ENCODE measurements around the gene BRWD1.

The BRWD1 gene

DNA sequence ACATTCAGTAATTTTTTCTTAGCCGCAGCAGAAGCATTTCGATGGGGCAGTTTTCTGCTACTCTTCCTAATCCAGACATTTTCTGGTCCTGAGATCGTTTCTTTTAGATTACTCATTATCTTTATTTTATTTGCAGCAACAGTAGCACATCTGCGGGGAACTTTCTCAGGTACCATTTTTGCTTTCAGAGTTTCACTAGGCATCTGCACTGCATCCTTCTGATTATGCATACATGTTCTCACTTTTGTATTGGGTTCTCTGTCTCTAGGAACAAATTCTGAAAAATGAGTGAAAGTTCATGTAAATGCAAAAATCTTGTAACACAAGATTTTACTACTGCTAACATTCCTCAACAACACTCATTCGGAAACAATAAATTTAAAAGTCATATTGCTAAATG is 126.3 kb downstream of the BRWD1 start:
- no peak for DNase-seq
- Mint-ChIP-seq H3K9me3 (no peaks in the 10 kb centered on the region), H3K27me3 (no peaks in the 10 kb centered on the region), H3K4me1 (peaks cover 16% of the 10 kb centered on the region), H3K4me3 (no peak overlapping the region), H3K27ac (no peak overlapping the region), H3K36me3 (peaks cover 18% of the 10 kb centered on the region)
- CTCF ChIA-PET: interaction anchor here (1.0 kb wide), 1 partner anchor 193 kb away, joined by 3 read pairs; a partner anchor contains a TSS

DNA sequence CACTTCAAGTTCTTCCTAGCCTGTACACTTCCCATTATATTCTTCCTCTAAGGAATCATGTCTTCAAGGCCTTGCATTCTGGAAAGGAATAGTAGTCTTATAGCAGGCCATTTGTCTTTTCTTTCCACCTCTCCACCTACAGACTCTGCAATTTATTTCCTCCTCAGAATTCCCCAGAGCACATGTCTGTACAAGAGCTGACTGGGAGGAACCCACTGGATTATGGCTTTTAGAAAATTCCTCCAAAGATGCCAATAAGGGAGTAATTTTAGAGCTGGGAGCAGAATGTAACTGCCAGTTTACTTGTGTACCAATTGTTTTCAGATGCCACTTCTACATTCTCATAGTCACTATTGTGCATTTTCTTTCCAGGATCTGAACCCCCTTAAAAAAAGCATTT is 126.8 kb downstream of the BRWD1 start:
- Mint-ChIP-seq H3K4me1 (peaks cover 21% of the 10 kb centered on the region), H3K4me3 (no peak overlapping the region), H3K27me3 (no peaks in the 10 kb centered on the region), H3K36me3 (peaks cover 15% of the 10 kb centered on the region), H3K9me3 (no peaks in the 10 kb centered on the region), H3K27ac (no peak overlapping the region)
- no peak for DNase-seq
- CTCF ChIA-PET: no interaction called here

DNA sequence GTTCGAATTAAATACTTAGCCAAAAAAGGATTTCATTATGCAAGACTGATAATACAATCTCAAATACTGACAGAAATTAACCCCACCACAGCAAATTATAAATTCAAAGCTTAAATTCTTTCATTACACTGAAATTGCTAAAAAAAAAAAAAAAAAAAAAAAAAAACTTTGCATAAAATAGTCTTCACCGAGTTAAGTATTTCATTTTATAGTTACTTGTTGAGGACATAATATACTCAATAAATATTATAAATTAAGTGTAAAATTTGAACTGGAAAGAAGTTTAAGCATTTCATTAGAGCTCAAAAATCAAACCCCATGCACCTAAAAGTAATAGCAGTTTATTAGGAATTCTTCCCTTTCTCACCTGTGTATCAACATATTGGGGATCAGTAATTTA is 128.3 kb downstream of the BRWD1 start:
- Mint-ChIP-seq H3K27ac (no peak overlapping the region), H3K4me3 (no peak overlapping the region), H3K9me3 (no peaks in the 10 kb centered on the region), H3K36me3 (peaks cover 19% of the 10 kb centered on the region), H3K4me1 (peaks cover 36% of the 10 kb centered on the region), H3K27me3 (no peaks in the 10 kb centered on the region)
- CTCF ChIA-PET: no interaction called here
- DNase-seq: no peak

DNA sequence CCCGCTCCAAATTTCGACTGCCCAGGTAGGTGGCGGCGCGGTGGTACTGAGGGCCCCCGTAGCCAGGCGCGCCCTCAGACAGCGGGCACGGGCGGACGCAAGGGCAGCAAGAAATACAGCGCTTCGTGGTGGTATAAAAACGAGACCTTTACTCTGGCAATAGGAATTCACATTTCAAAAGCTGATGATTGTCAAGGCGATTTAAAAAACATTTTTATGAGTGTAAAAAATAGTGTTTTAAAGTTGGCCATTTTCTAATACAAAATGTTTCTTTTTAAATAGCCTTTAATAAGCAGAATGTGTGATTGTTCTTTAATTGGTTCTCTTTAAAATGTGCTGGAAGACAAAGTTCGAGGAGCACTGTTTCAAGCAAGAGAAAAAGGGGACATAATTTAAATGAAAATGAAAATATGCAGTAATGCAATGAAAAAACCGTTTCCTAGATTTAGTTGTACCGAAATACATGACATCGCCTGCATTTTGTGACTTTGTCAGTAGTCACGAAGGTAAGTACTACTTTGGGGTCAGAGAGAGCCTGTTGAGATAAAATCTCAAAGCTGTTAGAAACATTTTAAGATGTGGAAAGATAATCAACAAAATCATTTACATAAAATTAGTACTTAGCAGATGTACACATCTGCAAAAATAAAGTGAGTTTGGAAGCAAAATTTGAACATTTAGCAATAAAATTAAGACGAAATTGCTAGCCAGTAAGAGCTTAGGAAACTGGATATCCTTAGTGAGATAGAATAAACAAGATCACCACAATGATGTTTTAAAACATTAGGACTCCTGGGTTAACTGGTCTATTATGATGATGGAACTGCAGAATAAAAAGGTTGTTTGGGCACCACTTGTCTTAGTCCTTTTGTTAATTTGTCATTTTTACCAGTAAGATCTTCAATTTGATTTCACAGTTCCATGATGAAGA is 129.1 kb downstream of the BRWD1 start:
- peak overlapping the region; percentile 97 for H3K27ac Mint-ChIP-seq
- H3K4me3 Mint-ChIP-seq: peak overlapping the region; percentile 98
- no peak for DNase-seq
- peaks cover 23% of the 10 kb centered on the region for H3K36me3 Mint-ChIP-seq
- H3K4me1 Mint-ChIP-seq: peaks cover 39% of the 10 kb centered on the region
- no peaks in the 10 kb centered on the region for H3K27me3 Mint-ChIP-seq
- CTCF ChIA-PET: interaction anchor here (1.1 kb wide), 1 partner anchor 203 kb away, joined by 4 read pairs; no protein-coding TSS in a partner anchor
- H3K9me3 Mint-ChIP-seq: no peaks in the 10 kb centered on the region

DNA sequence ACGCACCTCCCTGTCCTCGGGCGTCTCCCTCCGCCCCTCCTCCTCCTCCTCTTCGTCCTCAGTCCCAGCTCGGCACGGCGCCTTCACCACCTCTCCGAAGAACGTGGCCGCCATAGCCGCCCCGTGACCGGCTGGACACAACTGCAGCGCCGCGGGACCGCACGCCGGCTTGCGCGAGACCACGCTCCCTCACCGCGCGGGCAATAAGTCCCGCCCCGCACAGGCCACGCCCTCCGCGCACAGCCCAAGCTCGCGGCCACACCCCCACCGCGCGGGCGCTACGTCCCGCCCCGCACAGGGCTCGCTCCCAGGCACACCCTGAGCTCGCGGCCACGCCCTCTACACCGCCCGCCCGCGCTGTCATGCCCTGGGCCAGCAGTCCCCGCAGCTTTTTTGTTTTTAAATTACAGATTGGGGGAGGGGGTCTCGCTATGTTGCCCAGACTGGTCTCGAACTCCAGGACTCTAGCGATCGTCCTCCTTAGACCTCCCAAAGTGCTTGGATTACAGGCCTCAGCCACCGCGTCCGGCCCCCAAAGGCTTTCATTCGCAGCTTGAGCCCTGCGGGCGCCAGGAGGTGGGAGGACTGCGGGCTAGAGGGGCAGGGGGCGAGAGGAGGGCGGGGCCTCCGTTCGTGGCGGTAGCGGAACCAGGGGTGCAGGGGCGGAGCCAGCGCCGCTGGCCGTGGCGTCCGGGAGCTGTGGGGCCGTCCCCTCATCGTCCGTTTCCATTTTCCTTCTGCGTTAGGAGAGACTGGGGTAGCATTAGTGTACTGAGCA is 130.0 kb downstream of the BRWD1 start, which contains the start of gene PSMG1:
TSS of gene PSMG1 (minus strand) at position 180 of the 778 bp plus-strand sequence. CDS start at position 114, 66 bp downstream.
- Mint-ChIP-seq H3K27me3 (no peaks in the 10 kb centered on the region), H3K4me1 (peaks cover 39% of the 10 kb centered on the region), H3K36me3 (peaks cover 28% of the 10 kb centered on the region), H3K4me3 (peak within 1 kb of the TSS; percentile 98), H3K27ac (peak within 1 kb of the TSS; percentile 97), H3K9me3 (no peaks in the 10 kb centered on the region)
- DNase-seq: peak; percentile 95
- CTCF ChIA-PET: interaction anchor here (0.9 to 1.1 kb wide), 2 partner anchors 10 to 204 kb away, joined by 3 to 4 read pairs; no protein-coding TSS in a partner anchor

DNA sequence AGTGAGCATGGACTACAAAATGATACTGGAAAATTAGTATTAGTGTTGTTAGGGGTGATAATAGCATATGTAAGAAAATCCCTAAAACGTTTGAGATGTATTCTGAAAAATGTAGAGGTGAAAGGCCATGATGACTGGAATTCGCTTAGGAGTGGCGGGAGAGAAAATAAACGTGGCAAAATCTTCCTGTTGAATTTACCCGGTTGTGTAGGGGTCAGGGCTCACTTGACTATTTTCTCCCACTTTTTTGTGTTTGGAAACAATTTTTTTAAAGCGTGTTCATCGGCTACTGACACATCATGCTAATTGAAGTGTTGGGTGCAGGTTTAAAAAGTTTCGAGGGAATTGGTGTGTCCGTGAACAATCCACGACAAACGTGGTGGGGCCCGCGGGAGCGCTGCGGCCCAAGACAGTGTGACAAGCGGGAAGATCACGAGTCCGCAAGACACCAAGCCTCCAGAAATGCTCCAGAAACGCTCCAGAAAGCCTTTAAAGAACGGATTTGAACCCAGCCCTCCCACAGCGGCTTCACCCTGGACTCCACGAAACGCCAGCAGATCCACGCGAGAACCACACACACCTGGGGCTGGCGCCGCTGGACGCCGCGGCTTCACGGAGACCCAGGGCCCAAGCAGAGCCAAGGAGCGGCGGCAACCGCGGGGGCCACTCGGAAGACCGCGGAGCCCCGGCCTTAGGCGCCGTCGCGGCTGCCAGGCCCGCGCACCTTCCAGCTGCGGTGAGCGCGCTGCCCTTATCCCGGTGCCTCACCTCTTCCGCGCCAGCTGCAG is 130.8 kb downstream of the BRWD1 start:
- no peaks in the 10 kb centered on the region for H3K9me3 Mint-ChIP-seq
- H3K27ac Mint-ChIP-seq: peak overlapping the region; percentile 97
- H3K4me3 Mint-ChIP-seq: peak overlapping the region; percentile 98
- CTCF ChIA-PET: interaction anchor here (0.9 kb wide), 1 partner anchor 9 kb away, joined by 3 read pairs; no protein-coding TSS in a partner anchor
- DNase-seq: no peak
- H3K36me3 Mint-ChIP-seq: peaks cover 32% of the 10 kb centered on the region
- H3K4me1 Mint-ChIP-seq: peaks cover 39% of the 10 kb centered on the region
- no peaks in the 10 kb centered on the region for H3K27me3 Mint-ChIP-seq

DNA sequence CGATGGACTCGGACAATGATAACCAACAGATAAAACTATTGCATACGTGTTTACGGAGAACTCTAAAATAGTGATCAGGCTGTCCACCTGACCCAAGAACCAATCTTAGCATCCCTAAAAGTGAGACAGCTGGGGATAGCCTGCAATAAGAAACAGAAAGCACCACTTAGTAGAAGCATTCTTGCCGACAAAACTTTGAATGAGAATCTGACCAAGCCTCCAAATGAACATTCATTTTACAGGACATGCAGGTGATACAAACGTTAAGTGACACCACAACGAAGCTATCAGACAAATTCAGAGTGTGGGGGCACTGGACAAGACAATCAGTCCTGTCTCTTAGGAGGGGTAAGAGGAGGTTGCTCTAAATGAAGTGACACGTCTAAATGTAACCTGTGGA is 131.4 kb downstream of the BRWD1 start:
- H3K27me3 Mint-ChIP-seq: no peaks in the 10 kb centered on the region
- H3K27ac Mint-ChIP-seq: peak overlapping the region; percentile 97
- no peak for DNase-seq
- CTCF ChIA-PET: no interaction called here
- H3K9me3 Mint-ChIP-seq: no peaks in the 10 kb centered on the region
- H3K4me1 Mint-ChIP-seq: peaks cover 39% of the 10 kb centered on the region
- peak overlapping the region; percentile 98 for H3K4me3 Mint-ChIP-seq
- H3K36me3 Mint-ChIP-seq: peaks cover 31% of the 10 kb centered on the region

DNA sequence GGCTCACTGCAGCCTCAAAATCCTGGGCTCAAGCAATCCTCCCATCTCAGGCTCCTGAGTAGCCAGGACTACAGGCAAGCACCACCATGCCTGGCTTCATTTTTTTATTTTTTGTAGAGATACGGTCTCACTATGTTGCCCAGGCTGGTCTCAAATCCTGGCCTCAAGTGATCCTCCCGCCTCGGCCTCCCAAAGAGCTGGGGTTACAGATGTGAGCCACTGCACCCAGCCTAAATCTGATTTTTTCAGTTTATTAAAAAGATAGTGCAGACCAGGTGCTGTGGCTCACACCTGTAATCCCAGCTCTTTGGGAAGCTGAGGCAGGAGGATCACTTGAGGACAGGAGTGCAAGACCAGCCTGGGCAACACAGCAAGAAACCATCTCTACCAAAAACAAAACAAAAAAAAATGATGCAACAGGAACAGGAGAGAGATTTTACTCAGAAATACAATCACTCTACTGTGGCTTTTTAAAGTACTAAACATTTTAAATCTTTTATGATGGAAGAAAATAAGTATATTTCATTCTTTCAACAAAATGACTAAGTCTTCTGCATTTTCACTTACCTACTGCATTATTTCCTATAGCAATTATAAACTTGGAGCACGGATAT is 132.1 kb downstream of the BRWD1 start:
- no peak for DNase-seq
- Mint-ChIP-seq H3K27ac (no peak overlapping the region), H3K9me3 (no peaks in the 10 kb centered on the region), H3K4me3 (peak overlapping the region; percentile 98), H3K36me3 (peaks cover 35% of the 10 kb centered on the region), H3K27me3 (no peaks in the 10 kb centered on the region), H3K4me1 (peaks cover 39% of the 10 kb centered on the region)
- CTCF ChIA-PET: interaction anchor here (1.9 kb wide), 1 partner anchor 206 kb away, joined by 6 read pairs; no protein-coding TSS in a partner anchor

DNA sequence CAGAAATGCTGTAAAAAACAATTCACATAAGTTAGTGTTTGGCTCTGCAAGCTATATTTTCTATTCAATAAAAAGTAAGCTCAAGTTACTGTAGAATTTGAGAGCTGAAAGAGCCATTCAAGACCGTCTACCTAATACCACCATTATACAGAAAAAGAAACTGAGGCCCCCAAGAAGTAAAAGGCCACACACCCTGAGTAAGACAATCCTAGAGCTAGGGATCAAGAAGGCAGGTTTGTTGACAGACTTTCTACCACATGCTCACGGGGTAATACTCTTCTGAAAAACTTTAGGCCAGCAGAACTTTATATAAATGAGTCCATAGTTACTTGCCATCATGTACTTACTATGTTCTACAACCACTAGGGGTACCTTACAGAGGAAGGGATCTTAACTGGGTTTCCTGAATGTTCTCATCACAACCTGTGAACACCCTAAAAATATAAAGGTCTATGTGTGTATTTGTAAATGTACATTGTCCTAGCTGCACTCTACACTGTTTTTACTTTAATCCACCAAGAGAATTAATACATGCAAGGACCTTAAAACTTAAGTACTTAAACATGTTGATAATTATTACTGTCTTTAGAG is 132.9 kb downstream of the BRWD1 start:
- DNase-seq: no peak
- H3K27ac Mint-ChIP-seq: peak overlapping the region; percentile 54
- no peaks in the 10 kb centered on the region for H3K9me3 Mint-ChIP-seq
- no peaks in the 10 kb centered on the region for H3K27me3 Mint-ChIP-seq
- H3K4me3 Mint-ChIP-seq: peak overlapping the region; percentile 20
- H3K4me1 Mint-ChIP-seq: peaks cover 39% of the 10 kb centered on the region
- H3K36me3 Mint-ChIP-seq: peaks cover 40% of the 10 kb centered on the region
- CTCF ChIA-PET: interaction anchor here (1.1 to 1.9 kb wide), 2 partner anchors 43 to 207 kb away, joined by 3 to 6 read pairs; no protein-coding TSS in a partner anchor

DNA sequence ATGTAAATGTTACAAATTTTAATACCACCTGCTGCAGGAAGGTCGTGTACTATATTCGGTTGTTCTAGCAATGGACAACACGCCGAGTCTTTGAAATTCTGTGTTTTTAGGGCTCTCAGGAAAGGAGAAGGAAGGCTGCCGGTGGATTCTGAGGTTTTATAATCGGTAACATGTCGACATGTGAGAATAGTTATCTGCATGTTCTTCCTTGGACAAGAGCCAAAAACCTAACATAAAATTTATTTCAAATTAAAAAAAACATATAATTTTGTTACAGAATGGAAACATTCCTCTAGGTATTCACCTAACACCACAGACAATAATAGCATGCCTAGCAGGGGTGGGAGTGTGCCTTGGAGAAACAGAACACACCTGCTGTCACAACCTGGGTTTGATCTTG is 135.0 kb downstream of the BRWD1 start:
- CTCF ChIA-PET: no interaction called here
- Mint-ChIP-seq H3K27me3 (no peaks in the 10 kb centered on the region), H3K27ac (no peak overlapping the region), H3K4me3 (no peak overlapping the region), H3K36me3 (peaks cover 46% of the 10 kb centered on the region), H3K9me3 (no peaks in the 10 kb centered on the region), H3K4me1 (peaks cover 28% of the 10 kb centered on the region)
- no peak for DNase-seq

DNA sequence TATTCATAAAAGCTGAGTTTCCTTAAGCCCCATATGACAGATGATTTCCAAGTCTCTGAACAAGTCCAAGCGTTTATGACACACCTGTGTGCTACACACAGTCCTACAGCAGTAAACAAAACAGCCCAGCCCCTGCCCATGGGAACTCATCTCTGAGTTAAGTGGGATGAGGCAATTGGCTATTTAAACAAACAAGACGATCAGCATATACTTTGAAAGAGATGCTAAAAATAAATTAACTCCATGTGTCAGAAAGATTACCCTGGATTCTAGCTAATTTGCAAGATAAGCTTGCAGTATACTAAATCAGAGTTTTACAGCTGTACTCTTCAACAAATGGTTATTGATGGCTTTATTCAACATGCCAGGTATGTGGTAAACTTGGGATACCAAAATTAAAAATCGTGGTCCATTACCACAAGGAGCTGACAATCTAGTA is 137.1 kb downstream of the BRWD1 start:
- H3K4me1 Mint-ChIP-seq: peaks cover 15% of the 10 kb centered on the region
- H3K4me3 Mint-ChIP-seq: no peak overlapping the region
- no peaks in the 10 kb centered on the region for H3K9me3 Mint-ChIP-seq

DNA sequence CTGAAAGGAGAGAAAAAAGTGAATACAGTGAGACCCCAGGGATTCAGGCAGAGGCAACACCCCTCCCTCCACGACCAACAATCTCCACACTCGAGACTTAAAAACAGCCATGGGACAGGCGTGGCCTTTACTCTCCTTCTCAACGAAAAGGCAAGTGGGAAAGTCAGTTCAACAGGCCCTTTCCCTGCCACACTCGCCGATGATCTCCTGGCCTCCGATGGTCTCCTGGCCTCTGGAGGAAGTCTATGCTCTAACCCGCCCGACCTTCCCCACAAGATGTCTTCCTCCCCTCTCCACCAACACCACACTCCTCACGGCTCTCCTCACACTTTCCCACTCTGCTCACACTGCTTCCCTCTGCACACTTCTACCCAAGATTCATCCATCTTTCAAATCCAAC is 137.8 kb downstream of the BRWD1 start:
- DNase-seq: no peak
- no peaks in the 10 kb centered on the region for H3K27me3 Mint-ChIP-seq
- H3K9me3 Mint-ChIP-seq: no peaks in the 10 kb centered on the region
- no peak overlapping the region for H3K4me3 Mint-ChIP-seq
- H3K36me3 Mint-ChIP-seq: peaks cover 53% of the 10 kb centered on the region
- CTCF ChIA-PET: interaction anchor here (1.1 kb wide), 1 partner anchor 266 kb away, joined by 3 read pairs; no protein-coding TSS in a partner anchor
- peaks cover 8% of the 10 kb centered on the region for H3K4me1 Mint-ChIP-seq
- H3K27ac Mint-ChIP-seq: no peak overlapping the region

More for the DNA sequence above, 137.1 kb downstream of the BRWD1 start:
- no peak for DNase-seq
- H3K27me3 Mint-ChIP-seq: no peaks in the 10 kb centered on the region
- H3K36me3 Mint-ChIP-seq: peaks cover 51% of the 10 kb centered on the region
- no peak overlapping the region for H3K27ac Mint-ChIP-seq
- CTCF ChIA-PET: interaction anchor here (1.0 to 1.1 kb wide), 2 partner anchors 203 to 265 kb away, joined by 3 read pairs; a partner anchor contains a TSS

DNA sequence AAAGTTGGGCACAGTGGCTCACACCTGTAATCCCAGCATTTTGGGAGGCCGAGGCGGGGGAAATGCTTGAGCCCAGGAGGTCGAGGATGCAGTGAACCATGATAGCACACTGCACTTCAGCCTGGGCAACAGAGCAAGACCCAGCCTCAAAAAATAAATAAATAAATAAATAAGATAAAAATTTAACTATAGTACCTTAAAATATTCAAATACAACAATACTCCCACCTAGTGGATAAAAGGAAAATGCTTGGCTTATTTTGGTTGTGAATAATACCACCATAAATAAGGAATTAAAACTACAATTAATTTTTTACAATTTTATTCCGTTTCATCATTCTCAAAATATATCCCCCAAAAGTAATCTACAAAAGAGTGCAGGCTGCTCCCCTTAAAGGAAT is 138.3 kb downstream of the BRWD1 start:
- no peak for DNase-seq
- Mint-ChIP-seq H3K4me3 (no peak overlapping the region), H3K9me3 (no peaks in the 10 kb centered on the region), H3K4me1 (peaks cover 3% of the 10 kb centered on the region), H3K27ac (no peak overlapping the region), H3K36me3 (peaks cover 53% of the 10 kb centered on the region), H3K27me3 (no peaks in the 10 kb centered on the region)
- CTCF ChIA-PET: no interaction called here
